Neural cell (in vitro differentiated cells): ENCODE results near the gene EIF2B4. TPM values are rescaled to one million over a fixed set of nuclear protein-coding genes. Genes with fewer than 3 reads are reported as not detected.

Experiments used
- H2AFZ ChIP-seq: fragments of 200-600, 300-800 bp; sonication (generic), shearing (Covaris generic); 2 replicates; pipeline ENCODE4 v1.6.0; 2014; ENCODE audit warnings: low read depth, mild to moderate bottlenecking, antibody characterized with exemption, low read length, moderate library complexity
- H3F3A ChIP-seq: fragments of 200-600 bp; shearing (Covaris generic); 2 replicates; pipeline ENCODE4 v1.6.1; 2016; ENCODE audit warnings: mild to moderate bottlenecking, moderate library complexity, mixed read lengths, antibody characterized with exemption, low read length; ENCODE audit not compliant: insufficient read depth, poor library complexity, severe bottlenecking
- H3K27ac ChIP-seq: fragments of 200-600, 300-800 bp; sonication (generic), shearing (Covaris generic); 2 replicates; pipeline ENCODE4 v1.5.1; 2014; ENCODE audit warnings: mild to moderate bottlenecking, low read length, moderate library complexity
- H3K27me3 ChIP-seq: fragments of 300-800, 200-600 bp; sonication (generic), shearing (Covaris generic); 2 replicates; pipeline ENCODE4 v1.6.0; 2014; ENCODE audit warnings: mild to moderate bottlenecking, low read depth, low read length, moderate library complexity; ENCODE audit not compliant: insufficient read depth
- H3K36me3 ChIP-seq: fragments of 300-800, 200-600 bp; sonication (generic), shearing (Covaris generic); 2 replicates; pipeline ENCODE4 v1.5.1; 2014; ENCODE audit warnings: mild to moderate bottlenecking, antibody characterized with exemption, low read length, moderate library complexity; ENCODE audit not compliant: insufficient read depth
- H3K4me2 ChIP-seq: fragments of 300-800, 200-600 bp; sonication (generic), shearing (Covaris generic); 2 replicates; pipeline ENCODE4 v1.6.0; 2014; ENCODE audit warnings: mild to moderate bottlenecking, low read length
- H3K4me3 ChIP-seq: fragments of 300-800, 200-600 bp; sonication (generic), shearing (Covaris generic); 2 replicates; pipeline ENCODE4 v1.5.1; 2014; ENCODE audit warnings: mild to moderate bottlenecking, low read length, moderate library complexity
- H3K79me2 ChIP-seq: fragments of 200-600 bp; shearing (Covaris generic); replicated peaks from 2 replicates; pipeline ENCODE4 v1.6.0; 2014; ENCODE audit warnings: mild to moderate bottlenecking, low read length, moderate library complexity; ENCODE audit not compliant: insufficient read depth
- H3K9ac ChIP-seq: fragments of 300-800, 200-600 bp; sonication (generic), shearing (Covaris generic); 2 replicates; pipeline ENCODE4 v1.6.1; 2016; ENCODE audit warnings: mild to moderate bottlenecking, low read length, mixed read lengths
- H3K9me2 ChIP-seq: fragments of 200-600 bp; shearing (Covaris generic); 2 replicates; pipeline ENCODE4 v1.6.1; 2016; ENCODE audit warnings: mild to moderate bottlenecking, low read length, mixed read lengths; ENCODE audit not compliant: insufficient read depth
- H3K9me3 ChIP-seq: fragments of 200-600, 300-800 bp; sonication (generic), shearing (Covaris generic); 2 replicates; pipeline ENCODE4 v1.6.1; 2016; ENCODE audit warnings: mild to moderate bottlenecking, mixed run types, low read length, moderate library complexity, mixed read lengths
- H4K20me1 ChIP-seq: fragments of 200-600 bp; shearing (Covaris generic); 2 replicates; pipeline ENCODE4 v1.6.1; 2016; ENCODE audit warnings: mild to moderate bottlenecking, mixed run types; ENCODE audit not compliant: insufficient read depth
- CTCF ChIP-seq: fragments of 450-650 bp; IDR thresholded peaks from 2 replicates; pipeline ENCODE4 v1.5.1; 2014; ENCODE audit warnings: antibody characterized with exemption, mild to moderate bottlenecking, moderate library complexity; ENCODE audit not compliant: poor library complexity, severe bottlenecking
- EP300 ChIP-seq: fragments of 450-650 bp; conservative IDR thresholded peaks from 2 replicates; pipeline ENCODE4 v1.6.1; 2014; ENCODE audit warnings: antibody characterized with exemption, mild to moderate bottlenecking, moderate library complexity; ENCODE audit not compliant: poor library complexity, severe bottlenecking
- EZH2 ChIP-seq: fragments of 200-600, 300-800 bp; shearing (Covaris generic), sonication (generic); IDR thresholded peaks from 2 replicates; pipeline ENCODE4 v1.6.1; 2014; ENCODE audit warnings: antibody characterized with exemption, low read length, borderline replicate concordance, mild to moderate bottlenecking; ENCODE audit not compliant: insufficient read depth, poor library complexity, severe bottlenecking
- MXI1 ChIP-seq: fragments of 450-650 bp; conservative IDR thresholded peaks from 2 replicates; pipeline ENCODE4 v1.6.1; 2014; ENCODE audit warnings: antibody characterized with exemption, mild to moderate bottlenecking; ENCODE audit not compliant: poor library complexity, severe bottlenecking
- POLR2AphosphoS5 ChIP-seq: IDR thresholded peaks from 2 replicates; pipeline ENCODE4 v1.6.1; 2012
- RAD21 ChIP-seq: fragments of 450-650 bp; conservative IDR thresholded peaks from 2 replicates; pipeline ENCODE4 v1.6.1; 2014; ENCODE audit warnings: antibody characterized with exemption, mild to moderate bottlenecking, moderate library complexity
- REST ChIP-seq: IDR thresholded peaks from 2 replicates; pipeline ENCODE4 v1.6.1; 2012; ENCODE audit warnings: borderline replicate concordance
- SMC3 ChIP-seq: fragments of 450-650 bp; conservative IDR thresholded peaks from 2 replicates; pipeline ENCODE4 v1.6.1; 2014; ENCODE audit warnings: antibody characterized with exemption, mild to moderate bottlenecking, moderate library complexity; ENCODE audit not compliant: poor library complexity
- TAF1 ChIP-seq: IDR thresholded peaks from 2 replicates; pipeline ENCODE4 v1.6.1; 2012; ENCODE audit warnings: low read depth
- polyA plus RNA-seq: library from polyadenylated mRNA; depleted of rRNA; stranded (reverse); fragments of >200 nt; gene quantifications from 2 replicates; pipeline ENCODE4 v1.2.3, GENCODE V29; 2014

EIF2B4 gene
- polyA plus RNA-seq, 1 donor from 2014 or later: 43.7 TPM

DNA sequence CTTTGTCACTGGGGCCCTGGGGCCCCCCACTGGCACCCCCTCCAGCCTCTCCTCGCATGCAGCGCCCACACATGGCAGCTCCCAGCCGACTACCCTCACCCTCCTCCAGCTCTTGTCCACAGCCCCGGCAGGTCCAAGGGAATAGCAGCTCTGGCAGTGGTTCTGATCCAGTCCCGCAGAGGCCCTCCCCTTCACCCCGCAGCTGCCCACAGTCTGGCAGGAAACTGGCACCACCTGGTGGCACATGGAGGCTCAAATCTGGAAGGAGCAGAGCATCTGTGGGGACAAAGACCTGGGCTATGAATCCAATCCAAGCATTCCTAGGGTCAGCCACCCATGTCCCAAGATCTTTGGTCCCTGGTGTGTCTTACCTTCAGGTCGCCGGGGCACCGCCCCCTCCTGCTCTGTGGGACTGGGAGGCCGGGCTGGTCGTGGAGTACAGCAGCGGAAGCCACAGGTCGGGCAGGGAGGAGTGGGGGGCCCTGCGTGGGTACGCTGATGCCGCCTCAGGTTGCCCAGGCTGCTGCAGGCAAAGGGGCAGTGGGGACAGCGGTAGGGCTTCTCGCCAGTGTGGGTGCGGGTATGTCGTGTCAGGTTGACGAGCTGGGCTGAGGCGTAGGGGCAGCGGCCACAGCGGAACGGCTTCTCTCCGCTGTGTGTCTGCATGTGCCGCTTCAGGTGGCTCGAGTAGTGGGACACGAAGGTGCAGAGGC, 8.1 kb upstream of the EIF2B4 start:
- Histone ChIP-seq H3K4me3 (peak overlapping the region; percentile 72), H3K27ac (no peak overlapping the region), H3K9ac (no peak overlapping the region), H3K27me3 (no peaks in the 10 kb centered on the region), H3K9me2 (no peaks in the 10 kb centered on the region), H3F3A (no peaks in the 10 kb centered on the region), H3K36me3 (no peaks in the 10 kb centered on the region), H3K4me2 (no peak overlapping the region), H2AFZ (no peak overlapping the region), H4K20me1 (no peaks in the 10 kb centered on the region), H3K9me3 (no peaks in the 10 kb centered on the region), H3K79me2 (peaks cover 12% of the 10 kb centered on the region)
- TF ChIP-seq POLR2AphosphoS5 (no peak), RAD21 (no peak), MXI1 (no peak), SMC3 (no peak), EZH2 (no peak), TAF1 (no peak), REST (no peak), EP300 (no peak), CTCF (no peak)

GRCh38 chr2:27377618-27378095, 7.5 kb upstream of the EIF2B4 start:
- no peak overlapping the region for H2AFZ ChIP-seq
- H4K20me1 ChIP-seq: no peaks in the 10 kb centered on the region
- peaks cover 12% of the 10 kb centered on the region for H3K79me2 ChIP-seq
- no peak overlapping the region for H3K4me3 ChIP-seq
- no peak overlapping the region for H3K4me2 ChIP-seq
- H3K9ac ChIP-seq: no peak overlapping the region
- H3F3A ChIP-seq: no peaks in the 10 kb centered on the region
- H3K27ac ChIP-seq: no peak overlapping the region
- H3K27me3 ChIP-seq: no peaks in the 10 kb centered on the region
- no peak for TF ChIP-seq CTCF
- TF ChIP-seq RAD21: no peak
- TF ChIP-seq TAF1: no peak
- TF ChIP-seq EP300: no peak
- no peak for TF ChIP-seq SMC3
- no peak for TF ChIP-seq MXI1
- no peak for TF ChIP-seq POLR2AphosphoS5
- TF ChIP-seq REST: no peak
- no peak for TF ChIP-seq EZH2
- H3K9me3 ChIP-seq: no peaks in the 10 kb centered on the region
- H3K9me2 ChIP-seq: no peaks in the 10 kb centered on the region
- H3K36me3 ChIP-seq: no peaks in the 10 kb centered on the region
